DND-41 (cell line): ENCODE measurements around the gene WNT9A.

Experiments used
- EZH2 ChIP-seq: IDR thresholded peaks from 3 replicates; pipeline ENCODE4 v1.6.1; 2012; ENCODE audit warnings: borderline replicate concordance, low read depth, mild to moderate bottlenecking, moderate library complexity, low read length, inconsistent platforms; ENCODE audit not compliant: severe bottlenecking
- TF ChIP-seq, protein P1 (sequence below): IDR thresholded peaks from 2 replicates; pipeline ENCODE4 v1.5.1; 2012; ENCODE audit warnings: borderline replicate concordance, low read length, moderate library complexity, mild to moderate bottlenecking; ENCODE audit not compliant: poor library complexity, severe bottlenecking; ENCODE audit errors: extremely low read depth

DNA sequence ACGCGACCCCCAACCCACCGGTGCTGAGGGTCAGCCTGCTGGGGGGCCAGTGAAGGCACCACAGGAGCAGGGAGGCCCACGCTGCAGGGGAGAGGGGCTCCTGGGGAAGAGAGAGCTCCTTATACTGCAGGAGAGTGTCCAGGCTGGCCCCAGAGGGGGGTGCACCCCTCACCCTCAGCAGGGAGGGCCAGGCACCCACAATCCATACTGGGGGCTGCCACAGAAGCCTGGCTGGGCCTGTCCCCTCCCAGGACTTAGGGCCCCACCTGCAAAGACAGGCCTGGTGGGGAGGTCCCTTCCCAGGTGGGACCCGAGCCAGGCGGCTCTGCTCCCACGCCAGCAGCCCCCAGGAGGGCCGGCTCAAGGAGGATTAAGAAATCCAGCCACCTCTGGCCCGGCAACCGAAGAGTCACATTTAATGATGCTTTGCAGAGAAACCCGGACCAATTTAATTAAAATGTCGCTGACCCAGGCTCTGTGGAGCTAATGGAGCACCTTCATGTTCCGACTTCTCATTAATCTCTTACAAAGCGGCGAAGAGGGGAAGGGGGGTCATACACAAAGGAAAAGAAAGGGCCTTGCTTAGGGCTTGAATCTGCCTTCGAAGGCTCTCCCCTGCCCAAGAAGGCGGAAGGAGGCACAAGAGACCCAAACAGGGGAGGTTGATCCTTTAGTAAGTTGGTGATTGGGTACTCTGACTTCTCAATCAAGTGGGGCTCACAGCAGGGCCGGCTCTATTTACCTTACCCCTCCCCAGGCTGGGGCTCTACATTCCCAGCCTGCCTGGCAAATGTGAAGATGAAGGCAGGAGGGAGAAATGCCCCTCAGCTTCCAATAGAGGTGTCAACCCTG lies 25.0 kb downstream of the WNT9A start:
- TF ChIP-seq, protein P1, sequence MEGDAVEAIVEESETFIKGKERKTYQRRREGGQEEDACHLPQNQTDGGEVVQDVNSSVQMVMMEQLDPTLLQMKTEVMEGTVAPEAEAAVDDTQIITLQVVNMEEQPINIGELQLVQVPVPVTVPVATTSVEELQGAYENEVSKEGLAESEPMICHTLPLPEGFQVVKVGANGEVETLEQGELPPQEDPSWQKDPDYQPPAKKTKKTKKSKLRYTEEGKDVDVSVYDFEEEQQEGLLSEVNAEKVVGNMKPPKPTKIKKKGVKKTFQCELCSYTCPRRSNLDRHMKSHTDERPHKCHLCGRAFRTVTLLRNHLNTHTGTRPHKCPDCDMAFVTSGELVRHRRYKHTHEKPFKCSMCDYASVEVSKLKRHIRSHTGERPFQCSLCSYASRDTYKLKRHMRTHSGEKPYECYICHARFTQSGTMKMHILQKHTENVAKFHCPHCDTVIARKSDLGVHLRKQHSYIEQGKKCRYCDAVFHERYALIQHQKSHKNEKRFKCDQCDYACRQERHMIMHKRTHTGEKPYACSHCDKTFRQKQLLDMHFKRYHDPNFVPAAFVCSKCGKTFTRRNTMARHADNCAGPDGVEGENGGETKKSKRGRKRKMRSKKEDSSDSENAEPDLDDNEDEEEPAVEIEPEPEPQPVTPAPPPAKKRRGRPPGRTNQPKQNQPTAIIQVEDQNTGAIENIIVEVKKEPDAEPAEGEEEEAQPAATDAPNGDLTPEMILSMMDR: no peak
- TF ChIP-seq EZH2: no peak
